HG03135 (cell line): Measurements from ENCODE around the gene CBLC.

Experiments
- ATAC-seq: cut with Tn5 transposase; IDR thresholded peaks from one replicate; pipeline ENCODE4 v1.9.1; 2021; ENCODE audit warnings: mild to moderate bottlenecking, moderate library complexity; ENCODE audit not compliant: unreplicated experiment

Gene CBLC

GRCh38 chr19:44799627-44800346 is 22.1 kb downstream of the CBLC start:
- no peak for ATAC-seq

- no peak for ATAC-seq
These were observed 22.8 kb downstream of the CBLC start for GRCh38 chr19:44800461-44800860.

- ATAC-seq: no peak
These were observed 26.0 kb downstream of the CBLC start for GRCh38 chr19:44803442-44804428.

- no peak for ATAC-seq
These were observed 28.6 kb downstream of the CBLC start for GRCh38 chr19:44806291-44806690.

GRCh38 chr19:44807162-44807561 is 29.5 kb downstream of the CBLC start:
- ATAC-seq: no peak

- ATAC-seq: no peak
These were observed 30.2 kb downstream of the CBLC start for GRCh38 chr19:44807652-44808462.

GRCh38 chr19:44808463-44809371 is 31.0 kb downstream of the CBLC start, which contains the start of gene BCAM:
TSS of gene BCAM (plus strand) at chr19:44809103. CDS start at chr19:44809125, 22 bp downstream.
- ATAC-seq: no peak

GRCh38 chr19:44809577-44810233 is 32.0 kb downstream of the CBLC start:
- no peak for ATAC-seq

GRCh38 chr19:44810234-44811121 is 32.8 kb downstream of the CBLC start:
- no peak for ATAC-seq

GRCh38 chr19:44811122-44811419 is 33.4 kb downstream of the CBLC start:
- no peak for ATAC-seq

GRCh38 chr19:44812142-44812718 is 34.5 kb downstream of the CBLC start:
- no peak for ATAC-seq

GRCh38 chr19:44813070-44813840 is 35.6 kb downstream of the CBLC start:
- ATAC-seq: no peak

GRCh38 chr19:44813841-44814470 is 36.3 kb downstream of the CBLC start:
- no peak for ATAC-seq

- ATAC-seq: no peak
These were observed 36.8 kb downstream of the CBLC start for GRCh38 chr19:44814517-44814916.

GRCh38 chr19:44816301-44816700 is 38.6 kb downstream of the CBLC start:
- no peak for ATAC-seq

GRCh38 chr19:44817725-44818465 is 40.2 kb downstream of the CBLC start:
- no peak for ATAC-seq
